GM10266 (cell line): ENCODE data around the gene AQP2.

Experiments
- DNase-seq: peaks from one replicate; pipeline ENCODE4 v3.0.0; 2012; ENCODE audit errors: extremely low spot score
- TF ChIP-seq, protein P1 (sequence below): IDR thresholded peaks from 2 replicates; pipeline ENCODE4 v1.5.1; 2012; ENCODE audit warnings: mild to moderate bottlenecking, low read depth; ENCODE audit not compliant: control insufficient read depth, insufficient read depth; ENCODE audit errors: missing control alignments

AQP2 gene

DNA sequence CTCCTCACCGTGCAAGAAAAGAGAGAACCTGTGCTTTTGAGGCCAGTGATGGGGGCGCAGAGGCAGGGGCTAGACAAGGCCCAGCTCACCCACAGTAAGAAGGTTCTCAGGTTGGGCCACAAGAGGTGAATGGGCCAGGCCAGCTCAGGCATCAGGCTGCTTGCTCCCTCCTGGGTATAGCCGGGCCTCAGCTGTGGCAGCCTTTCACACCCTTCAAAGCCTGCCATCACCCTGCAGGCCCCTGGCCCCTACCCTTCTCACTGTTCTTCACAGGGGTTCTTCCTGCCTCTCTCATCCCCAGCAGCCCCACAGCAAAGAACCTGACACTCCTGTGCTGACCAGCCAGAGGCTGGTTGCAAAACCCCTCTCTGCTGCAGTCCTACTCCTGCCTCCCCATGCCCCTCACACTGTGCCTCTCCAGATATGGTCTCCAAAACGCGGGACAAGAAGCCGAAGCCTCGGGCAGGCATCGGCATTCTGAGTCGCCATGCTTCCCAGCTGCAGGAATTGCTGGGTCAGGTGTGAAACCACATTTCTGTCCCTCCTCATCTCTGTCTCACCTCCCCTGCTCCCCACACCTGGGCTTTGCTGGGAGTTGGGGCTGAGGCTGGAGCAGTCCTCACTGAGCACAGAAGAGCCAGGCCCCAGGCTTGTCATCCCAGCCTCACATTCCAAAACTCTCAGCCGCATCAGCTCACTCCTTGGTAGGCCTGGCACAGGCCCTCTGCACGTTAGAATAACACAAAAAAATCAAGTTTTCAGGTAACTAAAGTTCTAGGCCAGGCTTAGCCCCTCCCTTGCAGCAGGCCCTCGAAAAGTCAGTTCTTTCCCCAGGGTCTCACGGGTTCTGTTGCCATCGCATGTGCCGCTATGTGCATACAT, 40.0 kb upstream of the AQP2 start:
- no peak for DNase-seq
- TF ChIP-seq, protein P1, sequence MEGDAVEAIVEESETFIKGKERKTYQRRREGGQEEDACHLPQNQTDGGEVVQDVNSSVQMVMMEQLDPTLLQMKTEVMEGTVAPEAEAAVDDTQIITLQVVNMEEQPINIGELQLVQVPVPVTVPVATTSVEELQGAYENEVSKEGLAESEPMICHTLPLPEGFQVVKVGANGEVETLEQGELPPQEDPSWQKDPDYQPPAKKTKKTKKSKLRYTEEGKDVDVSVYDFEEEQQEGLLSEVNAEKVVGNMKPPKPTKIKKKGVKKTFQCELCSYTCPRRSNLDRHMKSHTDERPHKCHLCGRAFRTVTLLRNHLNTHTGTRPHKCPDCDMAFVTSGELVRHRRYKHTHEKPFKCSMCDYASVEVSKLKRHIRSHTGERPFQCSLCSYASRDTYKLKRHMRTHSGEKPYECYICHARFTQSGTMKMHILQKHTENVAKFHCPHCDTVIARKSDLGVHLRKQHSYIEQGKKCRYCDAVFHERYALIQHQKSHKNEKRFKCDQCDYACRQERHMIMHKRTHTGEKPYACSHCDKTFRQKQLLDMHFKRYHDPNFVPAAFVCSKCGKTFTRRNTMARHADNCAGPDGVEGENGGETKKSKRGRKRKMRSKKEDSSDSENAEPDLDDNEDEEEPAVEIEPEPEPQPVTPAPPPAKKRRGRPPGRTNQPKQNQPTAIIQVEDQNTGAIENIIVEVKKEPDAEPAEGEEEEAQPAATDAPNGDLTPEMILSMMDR: no peak

DNA sequence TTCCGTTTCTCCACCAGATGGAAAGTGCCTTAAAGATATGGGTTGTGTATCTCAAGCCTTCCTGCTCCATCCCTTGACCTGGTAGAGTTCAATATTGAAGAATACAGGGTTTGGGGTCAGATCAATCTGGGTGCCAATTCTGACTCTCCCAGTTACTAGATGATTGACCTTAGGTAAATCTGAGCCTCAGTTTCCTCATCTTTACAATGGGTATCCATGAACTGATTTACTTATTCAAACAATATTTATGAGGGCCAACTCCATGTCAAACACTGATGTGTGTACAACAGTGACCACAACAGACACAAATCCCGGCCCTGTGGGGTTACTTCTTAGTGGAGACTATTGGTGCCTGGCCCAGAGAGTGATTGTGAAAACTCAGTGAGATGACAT, 39.3 kb upstream of the AQP2 start:
- TF ChIP-seq, protein P1: no peak

GRCh38 chr12:49912345-49913255, 37.9 kb upstream of the AQP2 start:
- TF ChIP-seq, protein P1: no peak
- DNase-seq: no peak

More for the DNA sequence above, 39.3 kb upstream of the AQP2 start:
- DNase-seq: no peak

DNA sequence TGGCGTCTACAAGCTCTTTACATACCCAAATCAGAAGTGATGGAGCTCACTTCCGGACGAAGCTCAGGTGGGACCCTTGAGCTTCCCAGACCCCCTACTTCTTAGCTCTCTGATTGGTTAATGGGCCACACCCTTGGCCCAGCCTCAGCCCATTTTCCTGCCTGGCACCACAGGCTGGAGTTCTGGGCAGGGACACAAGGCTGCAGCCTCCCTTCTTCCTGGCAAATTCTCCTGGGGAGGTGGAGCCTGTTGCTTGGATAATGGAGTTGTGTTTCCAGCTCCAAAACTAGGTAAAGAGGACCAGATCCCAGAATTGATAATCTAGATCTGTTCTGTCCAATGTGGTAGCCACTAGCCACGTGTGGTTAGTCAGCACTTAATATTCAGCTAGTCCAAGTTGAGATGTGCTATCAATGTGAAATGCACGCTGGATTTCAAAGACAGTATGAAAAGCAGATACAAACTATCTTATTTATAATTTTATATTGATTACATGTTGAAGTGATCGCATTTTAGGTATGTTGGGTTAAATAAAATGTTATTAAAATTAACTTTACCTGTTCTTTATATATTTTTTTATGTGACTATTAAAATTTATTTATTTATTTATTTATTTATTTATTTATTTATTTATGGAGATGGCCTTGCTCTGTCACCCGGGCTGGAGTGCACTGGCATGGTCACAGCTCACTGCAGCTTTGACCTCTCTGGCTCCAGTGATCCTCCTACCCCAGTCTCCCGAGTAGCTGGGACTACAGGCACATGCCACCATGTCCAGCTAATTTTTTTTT, 34.2 kb upstream of the AQP2 start:
- TF ChIP-seq, protein P1: no peak
- no peak for DNase-seq

DNA sequence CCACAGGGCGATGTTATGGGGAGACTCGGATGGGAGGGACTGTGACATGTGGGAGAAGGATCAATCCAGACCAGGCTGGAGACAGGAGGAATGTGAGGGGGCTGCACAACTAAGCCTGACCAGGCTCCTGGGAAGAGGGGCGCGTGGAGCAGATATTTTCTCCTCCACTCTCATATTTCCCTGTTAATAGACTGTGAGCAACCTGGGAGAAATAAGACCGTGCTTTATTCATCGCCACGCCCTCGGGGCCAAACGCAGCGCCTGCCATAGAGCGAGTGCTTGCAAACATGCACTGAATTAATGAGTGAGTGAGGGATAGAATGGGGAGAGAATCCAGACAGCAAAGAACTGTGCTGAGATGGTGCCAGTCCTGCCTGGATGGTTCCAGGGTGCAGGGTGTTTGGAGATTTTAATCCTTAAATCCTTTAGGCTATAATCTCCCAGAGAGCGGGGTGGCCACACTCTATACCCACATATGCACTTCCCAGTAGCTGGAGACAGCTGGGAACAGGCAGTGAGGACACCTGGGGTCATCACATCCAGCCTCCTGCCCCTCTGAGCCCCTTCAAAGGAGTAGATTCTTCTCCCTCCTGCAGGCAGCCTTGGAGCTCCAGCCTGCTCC, 33.3 kb upstream of the AQP2 start:
- no peak for DNase-seq
- TF ChIP-seq, protein P1: no peak

DNA sequence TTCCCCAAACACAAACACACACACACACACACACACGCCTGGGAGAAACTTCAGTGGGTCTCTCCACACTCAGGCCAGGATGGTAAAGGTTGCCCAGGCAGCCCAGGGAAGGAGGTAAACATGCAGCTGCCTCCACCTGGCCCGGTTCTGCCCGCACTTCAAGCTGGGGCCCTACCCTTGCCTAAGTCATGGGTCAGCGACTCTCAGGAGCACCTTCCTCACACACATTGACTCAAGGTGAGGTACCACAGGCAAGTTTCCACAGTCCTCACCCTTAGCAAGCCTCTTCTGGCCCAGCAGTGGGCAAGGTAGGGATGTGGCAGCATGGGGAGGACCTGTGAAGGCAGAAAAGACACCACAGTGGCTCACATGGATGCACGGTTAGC, 32.8 kb upstream of the AQP2 start:
- DNase-seq: no peak
- TF ChIP-seq, protein P1: no peak
